ENCODE results near the gene TTC28. TPM values are rescaled to one million over a fixed set of nuclear protein-coding genes. Genes with fewer than 3 reads are reported as not detected.
"Not testable (repeated sequence)": the region's sequence is repeated elsewhere in the genome, so short reads cannot be mapped to it uniquely, and the experiment has no call there.

Gene TTC28
- total RNA-seq, 3 donors from 2014 or later, result 9.6 to 32.3 (median 13.2) TPM

DNA sequence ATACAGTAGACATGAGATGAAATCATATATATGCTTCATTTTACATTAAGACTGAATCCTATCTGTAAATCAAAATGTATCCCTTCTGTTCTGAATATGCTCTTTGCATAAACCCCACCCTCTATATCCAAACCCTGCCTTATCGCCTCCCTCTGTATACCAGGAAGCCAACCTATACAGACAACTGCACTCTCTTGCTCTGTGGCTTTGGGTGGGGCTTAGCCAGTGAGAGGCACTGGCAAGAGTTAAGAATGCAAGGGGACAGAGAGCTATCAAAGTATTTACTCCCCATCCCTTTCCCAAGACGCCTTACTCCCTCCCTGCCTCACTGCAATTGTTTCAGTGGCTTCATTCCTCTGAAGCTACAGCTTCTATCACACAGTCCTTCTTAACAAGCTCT lies 309.8 kb downstream of the TTC28 start:
- intact Hi-C loops (cut with DNase I, micrococcal nuclease), result no loop called here
- TF ChIP-seq, protein P1, sequence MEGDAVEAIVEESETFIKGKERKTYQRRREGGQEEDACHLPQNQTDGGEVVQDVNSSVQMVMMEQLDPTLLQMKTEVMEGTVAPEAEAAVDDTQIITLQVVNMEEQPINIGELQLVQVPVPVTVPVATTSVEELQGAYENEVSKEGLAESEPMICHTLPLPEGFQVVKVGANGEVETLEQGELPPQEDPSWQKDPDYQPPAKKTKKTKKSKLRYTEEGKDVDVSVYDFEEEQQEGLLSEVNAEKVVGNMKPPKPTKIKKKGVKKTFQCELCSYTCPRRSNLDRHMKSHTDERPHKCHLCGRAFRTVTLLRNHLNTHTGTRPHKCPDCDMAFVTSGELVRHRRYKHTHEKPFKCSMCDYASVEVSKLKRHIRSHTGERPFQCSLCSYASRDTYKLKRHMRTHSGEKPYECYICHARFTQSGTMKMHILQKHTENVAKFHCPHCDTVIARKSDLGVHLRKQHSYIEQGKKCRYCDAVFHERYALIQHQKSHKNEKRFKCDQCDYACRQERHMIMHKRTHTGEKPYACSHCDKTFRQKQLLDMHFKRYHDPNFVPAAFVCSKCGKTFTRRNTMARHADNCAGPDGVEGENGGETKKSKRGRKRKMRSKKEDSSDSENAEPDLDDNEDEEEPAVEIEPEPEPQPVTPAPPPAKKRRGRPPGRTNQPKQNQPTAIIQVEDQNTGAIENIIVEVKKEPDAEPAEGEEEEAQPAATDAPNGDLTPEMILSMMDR (IDR thresholded peaks at IDR 0.05), result no peak
- Histone ChIP-seq H3K36me3 (ENCODE audit: low read depth) (no peaks in the 10 kb centered on the region), H3K4me1 (ENCODE audit: low read depth) (no peaks in the 10 kb centered on the region), H3K9me3 (no peaks in the 10 kb centered on the region), H3K4me3 (no peak overlapping the region)
- peak in 1 of 3 donors; percentile 26 for DNase-seq
- peak; percentile 94 for ATAC-seq

DNA sequence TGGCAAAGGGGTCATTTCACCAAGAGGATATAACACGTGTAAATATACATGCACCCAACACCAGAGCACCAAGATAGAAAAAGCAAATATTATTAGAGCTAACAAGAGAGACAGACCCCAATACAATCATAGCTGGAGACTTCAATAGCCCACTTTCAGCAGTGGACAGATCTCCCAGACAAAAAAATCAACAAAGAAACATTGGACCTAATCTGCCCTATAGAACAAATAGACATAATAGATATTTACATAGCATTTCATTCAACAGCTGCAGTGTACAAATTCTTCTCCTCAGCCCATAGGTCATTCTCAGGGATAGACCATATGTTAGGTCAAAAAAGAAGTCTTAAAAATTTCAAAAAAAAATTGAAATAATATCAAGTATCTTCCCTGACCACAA lies 312.8 kb downstream of the TTC28 start:
- DNase-seq (no peak), ATAC-seq (no peak)
- Histone ChIP-seq H3K9me3 (peaks cover 13% of the 10 kb centered on the region), H3K36me3 (ENCODE audit: low read depth) (no peaks in the 10 kb centered on the region), H3K4me1 (ENCODE audit: low read depth) (no peaks in the 10 kb centered on the region), H3K4me3 (no peak overlapping the region)
- TF ChIP-seq, protein P1 (IDR thresholded peaks at IDR 0.05), result no peak
- intact Hi-C loops (cut with DNase I, micrococcal nuclease), result no loop called here

DNA sequence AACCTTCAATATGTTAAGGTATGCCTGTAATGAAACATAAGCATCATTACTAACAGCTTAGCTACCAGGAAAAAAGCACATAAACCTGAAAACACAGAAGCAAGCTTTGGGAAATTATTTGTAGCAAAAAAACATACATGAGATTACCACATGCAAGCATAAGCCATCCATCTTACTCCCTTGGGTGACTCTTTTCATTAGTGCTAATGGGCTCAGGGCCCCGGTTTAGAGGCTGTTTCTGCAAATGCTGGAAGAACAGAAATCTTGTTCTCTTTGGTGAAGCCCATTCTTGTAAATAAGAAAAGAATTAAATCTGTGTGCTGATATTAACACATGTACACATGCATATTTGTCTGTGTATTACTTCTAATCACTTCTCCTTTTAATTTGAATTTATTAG lies 314.3 kb downstream of the TTC28 start:
- no peaks in the 10 kb centered on the region for H3K4me1 ChIP-seq (ENCODE audit: low read depth)
- H3K4me3 ChIP-seq, result no peak overlapping the region
- intact Hi-C loops (cut with DNase I, micrococcal nuclease), result no loop called here
- peaks cover 13% of the 10 kb centered on the region for H3K9me3 ChIP-seq
- ATAC-seq (no peak), DNase-seq (no peak)
- H3K36me3 ChIP-seq (ENCODE audit: low read depth), result no peaks in the 10 kb centered on the region
- TF ChIP-seq, protein P1 (IDR thresholded peaks at IDR 0.05), result no peak

DNA sequence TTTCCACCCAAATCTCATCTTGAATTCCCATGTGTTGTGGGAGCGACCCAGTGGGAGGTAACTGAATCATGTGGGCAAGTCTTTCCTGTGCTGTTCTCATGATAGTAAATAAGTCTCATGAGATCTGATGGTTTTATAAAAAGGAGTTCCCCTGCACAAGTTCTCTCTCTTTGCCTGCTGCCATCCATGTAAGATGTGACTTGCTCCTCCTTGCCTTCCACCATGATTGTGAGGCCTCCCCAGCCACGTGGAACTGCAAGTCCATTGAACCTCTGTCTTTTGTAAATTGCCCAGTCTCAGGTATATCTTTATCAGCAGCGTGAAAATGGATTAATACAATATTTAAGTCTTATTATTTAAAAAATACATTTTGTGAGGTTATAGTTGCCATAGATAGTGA lies 315.5 kb downstream of the TTC28 start:
- intact Hi-C loops (cut with DNase I, micrococcal nuclease); H3K36me3 ChIP-seq (ENCODE audit: low read depth); DNase-seq; H3K4me1 ChIP-seq (ENCODE audit: low read depth); ATAC-seq; H3K4me3 ChIP-seq: not testable (repeated sequence)
- H3K9me3 ChIP-seq, result peaks cover 13% of the 10 kb centered on the region

DNA sequence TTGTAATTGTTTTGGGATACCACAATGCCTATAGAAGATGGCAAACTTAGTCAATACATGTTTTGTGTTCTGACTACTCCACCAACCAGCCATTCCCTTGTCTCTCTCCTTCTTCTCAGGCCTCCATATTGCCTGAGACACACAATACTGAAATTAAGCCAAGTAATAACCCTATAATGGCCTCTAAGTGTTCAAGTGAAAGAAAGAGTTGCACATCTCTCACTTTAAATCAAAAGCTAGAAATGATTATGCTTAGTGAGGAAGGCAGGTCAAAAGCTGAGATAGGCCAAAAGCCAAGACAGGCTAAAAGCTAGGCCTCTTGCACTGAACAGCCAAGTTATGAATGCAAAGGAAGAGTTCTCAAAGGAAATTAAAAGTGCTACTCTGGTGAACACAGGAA lies 318.7 kb downstream of the TTC28 start:
- ATAC-seq (no peak), DNase-seq (no peak)
- TF ChIP-seq, protein P1 (IDR thresholded peaks at IDR 0.05), result no peak
- Histone ChIP-seq H3K4me1 (ENCODE audit: low read depth) (no peaks in the 10 kb centered on the region), H3K4me3 (no peak overlapping the region), H3K36me3 (ENCODE audit: low read depth) (no peaks in the 10 kb centered on the region), H3K9me3 (peaks cover 13% of the 10 kb centered on the region)
- intact Hi-C loops (cut with DNase I, micrococcal nuclease), result no loop called here

DNA sequence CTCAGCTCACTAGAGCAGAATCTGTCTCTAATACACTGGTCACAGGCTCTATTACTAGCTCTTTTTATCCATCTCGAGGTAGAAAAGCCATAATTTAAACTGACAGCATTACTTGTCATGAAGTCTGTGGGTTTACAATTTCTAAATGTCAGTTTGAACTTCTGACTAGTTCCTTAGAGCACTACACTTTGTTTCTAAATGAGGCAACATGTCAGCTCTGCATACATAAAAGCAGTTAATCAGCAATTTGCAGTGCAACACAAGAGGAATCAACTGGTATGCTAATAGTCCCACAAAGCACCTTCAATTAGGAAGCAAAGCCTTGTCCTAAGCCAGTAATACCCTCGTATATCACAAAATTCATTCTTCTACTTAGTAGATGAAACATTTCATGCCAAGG lies 321.3 kb downstream of the TTC28 start:
- intact Hi-C loops (cut with DNase I, micrococcal nuclease), result no loop called here
- TF ChIP-seq, protein P1 (IDR thresholded peaks at IDR 0.05), result no peak
- Histone ChIP-seq H3K9me3 (peaks cover 5% of the 10 kb centered on the region), H3K4me3 (no peak overlapping the region), H3K36me3 (ENCODE audit: low read depth) (no peaks in the 10 kb centered on the region), H3K4me1 (ENCODE audit: low read depth) (no peaks in the 10 kb centered on the region)
- ATAC-seq (no peak), DNase-seq (no peak)

All from mucosa of descending colon (tissue), 3 donors.